ENCODE measurements around the gene TLR10. TPM values are rescaled to one million over a fixed set of nuclear protein-coding genes. Genes with fewer than 3 reads are reported as not detected.
"Not testable (repeated sequence)": the region's sequence is repeated elsewhere in the genome, so short reads cannot be mapped to it uniquely, and the experiment has no call there.

Gene TLR10
- total and polyA plus RNA-seq, 2 experiments from 2014 or later: 0.14 TPM; not detected in 1

- ATAC-seq: no peak
Measured at GRCh38 chr4:38779790-38780189, 3.0 kb downstream of the TLR10 start.

GRCh38 chr4:38777925-38778324 is 4.9 kb downstream of the TLR10 start:
- not testable (repeated sequence) for H3K9me2 ChIP-seq (ENCODE audit: insufficient read depth); H3K36me3 ChIP-seq (ENCODE audit: insufficient read depth)

More at GRCh38 chr4:38779790-38780189, 3.0 kb downstream of the TLR10 start:
- H3K4me2 ChIP-seq: no peak overlapping the region
- no peaks in the 10 kb centered on the region for H3K36me3 ChIP-seq (ENCODE audit: insufficient read depth)
- H3K4me3 Mint-ChIP-seq: no peak overlapping the region
- peaks cover 3% of the 10 kb centered on the region; the same call in 2 of the 3 replicates for H3K9me3 Mint-ChIP-seq
- H3K4me3 ChIP-seq: no peak overlapping the region
- H3K4me1 Mint-ChIP-seq: peaks cover 4% of the 10 kb centered on the region; the same call in 2 of the 3 replicates
- no peaks in the 10 kb centered on the region for H3K27me3 ChIP-seq (ENCODE audit: insufficient read depth)
- H3K9me2 ChIP-seq (ENCODE audit: insufficient read depth): 0 out of 2 replicates have a peak, but pooled peaks cover 8% of the 10 kb centered on the region
- H3K27ac Mint-ChIP-seq: no peak overlapping the region
- H3K4me1 ChIP-seq (ENCODE audit: insufficient read depth): no peaks in the 10 kb centered on the region
- no peaks in the 10 kb centered on the region for H3K36me3 Mint-ChIP-seq (ENCODE audit: low read depth)
- H3K79me2 ChIP-seq (replicated peaks; ENCODE audit: insufficient read depth): no peaks in the 10 kb centered on the region
- no peaks in the 10 kb centered on the region for H3F3A ChIP-seq (replicated peaks; ENCODE audit: low read depth)
- H3K27ac ChIP-seq (ENCODE audit: low read depth): no peak overlapping the region
- no peak overlapping the region for H2AFZ ChIP-seq
- DNase-seq (ENCODE audit: low spot score): no peak
- H3K27me3 Mint-ChIP-seq (ENCODE audit: insufficient read depth, low read depth, poor library complexity): peaks cover 4% of the 10 kb centered on the region
- TF ChIP-seq STAT1 (IDR thresholded peaks at IDR 0.05; ENCODE audit: unreplicated experiment): no peak
- TF ChIP-seq CREB1 (CRISPR knock-in tag; IDR thresholded peaks at IDR 0.05; ENCODE audit: low read depth): no peak
- no peaks in the 10 kb centered on the region for H4K20me1 ChIP-seq (replicated peaks; ENCODE audit: insufficient read depth)

GRCh38 chr4:38775326-38775725 is 7.5 kb downstream of the TLR10 start:
- peaks cover 1% of the 10 kb centered on the region for H3K27me3 Mint-ChIP-seq (ENCODE audit: insufficient read depth, low read depth, poor library complexity)
- H3K27ac ChIP-seq (ENCODE audit: low read depth): no peak overlapping the region
- H3K9me2 ChIP-seq (ENCODE audit: insufficient read depth): 0 out of 2 replicates have a peak, but pooled peaks cover 9% of the 10 kb centered on the region
- H3K4me2 ChIP-seq: no peak overlapping the region
- no peak overlapping the region for H3K4me3 Mint-ChIP-seq
- no peak overlapping the region for H3K4me3 ChIP-seq
- no peaks in the 10 kb centered on the region for H3K36me3 Mint-ChIP-seq (ENCODE audit: low read depth)
- H3K79me2 ChIP-seq (replicated peaks; ENCODE audit: insufficient read depth): no peaks in the 10 kb centered on the region
- H3K4me1 ChIP-seq (ENCODE audit: insufficient read depth): no peaks in the 10 kb centered on the region
- no peak overlapping the region for H3K27ac Mint-ChIP-seq
- DNase-seq (ENCODE audit: low spot score) (no peak), ATAC-seq (no peak)
- no peaks in the 10 kb centered on the region for H3K4me1 Mint-ChIP-seq
- no peak overlapping the region for H2AFZ ChIP-seq
- H4K20me1 ChIP-seq (replicated peaks; ENCODE audit: insufficient read depth): no peaks in the 10 kb centered on the region
- H3F3A ChIP-seq (replicated peaks; ENCODE audit: low read depth): no peaks in the 10 kb centered on the region
- peaks cover 3% of the 10 kb centered on the region; the same call in 2 of the 3 replicates for H3K9me3 Mint-ChIP-seq
- H3K27me3 ChIP-seq (ENCODE audit: insufficient read depth): no peaks in the 10 kb centered on the region
- no peaks in the 10 kb centered on the region for H3K36me3 ChIP-seq (ENCODE audit: insufficient read depth)
- TF ChIP-seq ZNF331 (CRISPR knock-in tag; IDR thresholded peaks at IDR 0.05; ENCODE audit: low read depth): no peak
- no peak for TF ChIP-seq ZNF114 (CRISPR knock-in tag; IDR thresholded peaks at IDR 0.05)
- no peak for TF ChIP-seq NANOG (IDR thresholded peaks at IDR 0.05; ENCODE audit: borderline replicate concordance)
- no peak for TF ChIP-seq ZNF462 (CRISPR knock-in tag; IDR thresholded peaks at IDR 0.05)
- TF ChIP-seq EZH2 (IDR thresholded peaks at IDR 0.05; ENCODE audit: low read depth, unreplicated experiment): no peak
- TF ChIP-seq POLR2AphosphoS5 (IDR thresholded peaks at IDR 0.05; ENCODE audit: low read depth): no peak
- TF ChIP-seq EZH2phosphoT487 (IDR thresholded peaks at IDR 0.05; ENCODE audit: unreplicated experiment): no peak
- TF ChIP-seq CREB1 (CRISPR knock-in tag; IDR thresholded peaks at IDR 0.05; ENCODE audit: low read depth): no peak
- TF ChIP-seq STAT1 (IDR thresholded peaks at IDR 0.05; ENCODE audit: unreplicated experiment): no peak
- no peak for TF ChIP-seq ETS1 (IDR thresholded peaks at IDR 0.05)

More at GRCh38 chr4:38777925-38778324, 4.9 kb downstream of the TLR10 start:
- not testable (repeated sequence) for H3K4me1 ChIP-seq (ENCODE audit: insufficient read depth); H3K27ac ChIP-seq (ENCODE audit: low read depth); DNase-seq (ENCODE audit: low spot score); ATAC-seq; H3K4me2 ChIP-seq; H3K36me3 Mint-ChIP-seq (ENCODE audit: low read depth); H3K4me3 ChIP-seq; H3K9me3 Mint-ChIP-seq; H3K27me3 ChIP-seq (ENCODE audit: insufficient read depth); H3K27ac Mint-ChIP-seq; H3K27me3 Mint-ChIP-seq (ENCODE audit: insufficient read depth, low read depth, poor library complexity); H3K4me3 Mint-ChIP-seq; H4K20me1 ChIP-seq (replicated peaks; ENCODE audit: insufficient read depth); H3K4me1 Mint-ChIP-seq; H3F3A ChIP-seq (replicated peaks; ENCODE audit: low read depth); H2AFZ ChIP-seq; H3K79me2 ChIP-seq (replicated peaks; ENCODE audit: insufficient read depth)
